Psoas muscle (tissue), 8 donors: Measurements from ENCODE around the gene TEX52. TPM values are rescaled to one million over a fixed set of nuclear protein-coding genes. Genes with fewer than 3 reads are reported as not detected.
"Not testable (repeated sequence)": the region's sequence is repeated elsewhere in the genome, so short reads cannot be mapped to it uniquely, and the experiment has no call there.

Source experiments
- ATAC-seq, 4 donors: fragments of 200-7000 bp; cut with Tn5 transposase; one replicate each; pipeline ENCODE4 v1.9.1; 2020; ENCODE audit warnings: moderate library complexity in 3 of 4, mild to moderate bottlenecking in 2 of 4
- DNase-seq, 2 donors: peaks; one replicate each; pipeline ENCODE4 v3.0.0-alpha.2; 2020
- H3K27ac ChIP-seq: fragments of 200-600 bp; one replicate; pipeline ENCODE4 v1.8.0; 2022
- H3K27me3 ChIP-seq, 3 donors: fragments of 200-600 bp in 1 of 3; one replicate each; pipeline versions ENCODE4 v1.6.1 to v1.8.0; 2013 to 2022; ENCODE audit warnings: low read length in 2 of 3, mild to moderate bottlenecking in 2 of 3, moderate library complexity in 1 of 3; ENCODE audit not compliant: insufficient read depth in 3 of 3
- H3K36me3 ChIP-seq, 2 donors: fragments of 200-600 bp in 1 of 2; one replicate each; pipeline versions ENCODE4 v1.6.1 to v1.8.0; 2013 to 2022; ENCODE audit warnings: low read depth in 1 of 2, mild to moderate bottlenecking in 1 of 2, moderate library complexity in 1 of 2; ENCODE audit not compliant: insufficient read depth in 1 of 2
- H3K4me1 ChIP-seq: fragments of 200-600 bp; one replicate; pipeline ENCODE4 v1.8.0; 2022
- H3K4me3 ChIP-seq: fragments of 200-600 bp; one replicate; pipeline ENCODE4 v1.8.0; 2022; ENCODE audit warnings: mild to moderate bottlenecking
- H3K9me3 ChIP-seq: fragments of 200-600 bp; one replicate; pipeline ENCODE4 v1.8.0; 2022
- CTCF ChIP-seq: fragments of 200-600 bp; IDR thresholded peaks from one replicate; pipeline ENCODE4 v1.8.0; 2022; ENCODE audit warnings: antibody characterized with exemption
- WGBS, 3 donors: extraction: QIAGEN DNeasy Blood & Tissue Kit; methylation state at CpG; one replicate each; pipeline versions ENCODE4 v1.1.6 to v1.1.7; 2013; 5-methylcytosine and 5-hydroxymethylcytosine counted together
- intact Hi-C, 2 donors: fragments of 100-400 bp; cut with DNase I; formaldehyde crosslinking; loops; one replicate each; pipeline versions ENCODE4 v1.11.0 to v1.14.2; 2022
- polyA plus RNA-seq, 3 donors: library from polyadenylated mRNA; stranded (reverse); fragments of 200-250 nt; gene quantifications; one replicate each; pipeline ENCODE4 v1.2.3, GENCODE V29; 2013
- total RNA-seq, 4 donors: library from RNA; stranded (reverse); fragmentation: NEBNext Ultra II Directional in 2 of 4; extraction: Animal tissue kit (Norgen Biotek cat#: 25700) in 2 of 4; gene quantifications; one replicate each; pipeline versions ENCODE4 v1.2.1 to v1.2.4, GENCODE V29; 2021 to 2023
- donor health status: healthy with polysubstance abuse.
- donor health status: DM: no; HTN: no; CAD: no; lungs with moderate emphysema.
- donor health status: Bipolar disorder and iron deficiency.
- donor health status: healthy.
- donor health status: DM: yes; HTN: yes; CAD: no.
- donor health status: DM: no; HTN: no; CAD: no.
- donor health status: DM: no; HTN: no; CAD: no.
- donor health status: DM: yes; HTN: yes; CAD: no.

TEX52 gene
- total and polyA plus RNA-seq, 7 donors: not detected

GRCh38 chr12:2876431-2877046, 19.7 kb upstream of the TEX52 start:
- intact Hi-C loops: no loop called here
- Histone ChIP-seq H3K27ac (no peak overlapping the region), H3K9me3 (no peaks in the 10 kb centered on the region), H3K36me3 (peaks cover 0 to 2% of the 10 kb centered on the region in 2 donors), H3K4me1 (peaks cover 11% of the 10 kb centered on the region), H3K4me3 (peak overlapping the region; percentile 78), H3K27me3 (no peaks in the 10 kb centered on the region)
- ATAC-seq (peak in 2 of 4 donors; percentile 7 to 50), DNase-seq (no peak)
- no peak for TF ChIP-seq CTCF
- 5 to 10% (median 7%) methylated on average over 17 to 38 of the region's 38 CpGs for WGBS, 3 donors

GRCh38 chr12:2868986-2869632, 12.3 kb upstream of the TEX52 start:
- DNase-seq, intact Hi-C loops, H3K4me1 ChIP-seq, H3K27ac ChIP-seq, ATAC-seq, H3K9me3 ChIP-seq, H3K4me3 ChIP-seq, H3K36me3 ChIP-seq, H3K27me3 ChIP-seq: not testable (repeated sequence)
- 93 to 98% (median 95%) methylated on average over 9 of the region's 9 CpGs for WGBS, 3 donors

- WGBS, 3 donors: 97 to 98% (median 98%) methylated on average over 9 of the region's 9 CpGs
- intact Hi-C loops: no loop called here
- no peak for TF ChIP-seq CTCF
- no peaks in the 10 kb centered on the region for H3K9me3 ChIP-seq
- no peak for DNase-seq
- H3K27ac ChIP-seq: no peak overlapping the region
- H3K36me3 ChIP-seq: no peaks in the 10 kb centered on the region
- no peaks in the 10 kb centered on the region for H3K27me3 ChIP-seq
- no peak for ATAC-seq
- no peak overlapping the region for H3K4me3 ChIP-seq
- no peaks in the 10 kb centered on the region for H3K4me1 ChIP-seq
Observed at GRCh38 chr12:2864198-2864597, 7.4 kb upstream of the TEX52 start.

- intact Hi-C loops, H3K36me3 ChIP-seq, DNase-seq, ATAC-seq, H3K27ac ChIP-seq, H3K4me3 ChIP-seq, H3K4me1 ChIP-seq, H3K9me3 ChIP-seq, H3K27me3 ChIP-seq: not testable (repeated sequence)
- 92 to 96% (median 92%) methylated on average over 7 of the region's 7 CpGs for WGBS, 3 donors
Observed at GRCh38 chr12:2863402-2863801, 6.6 kb upstream of the TEX52 start.

GRCh38 chr12:2862876-2863275, 6.0 kb upstream of the TEX52 start:
- Histone ChIP-seq H3K4me3 (no peak overlapping the region), H3K9me3 (no peaks in the 10 kb centered on the region), H3K27ac (no peak overlapping the region), H3K4me1 (peaks cover 5% of the 10 kb centered on the region), H3K36me3 (no peaks in the 10 kb centered on the region), H3K27me3 (no peaks in the 10 kb centered on the region)
- no peak for TF ChIP-seq CTCF
- intact Hi-C loops: no loop called here
- 32 to 48% (median 34%) methylated on average over 7 of the region's 7 CpGs for WGBS, 3 donors
- ATAC-seq (peak; percentile 18 to 79 (median 63)), DNase-seq (peak in 1 of 2 donors; percentile 63)
